Heart right ventricle (tissue), 16 donors: Measurements from ENCODE around the gene SELENON. TPM values are rescaled to one million over a fixed set of nuclear protein-coding genes. Genes with fewer than 3 reads are reported as not detected.
"Not testable (repeated sequence)": the region's sequence is repeated elsewhere in the genome, so short reads cannot be mapped to it uniquely, and the experiment has no call there.

Source experiments
- ATAC-seq, 8 donors: fragments of 200-7000 bp; cut with Tn5 transposase; one replicate each; pipeline ENCODE4 v1.9.1; 2020; ENCODE audit warnings: mild to moderate bottlenecking in 8 of 8, moderate library complexity in 8 of 8, moderate number of reproducible peaks in 1 of 8
- DNase-seq, 2 donors: peaks; one replicate each; pipeline ENCODE4 v3.0.0-alpha.2; 2020
- H3K27ac ChIP-seq, 10 donors: fragments of 200-600 bp; sonication (generic) in 2 of 10; one replicate each; pipeline versions ENCODE4 v1.5.0 to v1.8.0; 2020 to 2022; ENCODE audit warnings: mild to moderate bottlenecking in 3 of 10
- H3K27me3 ChIP-seq, 7 donors: fragments of 200-600 bp; one replicate each; pipeline ENCODE4 v1.8.0; 2021 to 2022; ENCODE audit warnings: mild to moderate bottlenecking in 2 of 7
- H3K36me3 ChIP-seq, 9 donors: fragments of 200-600 bp; sonication (generic) in 1 of 9; one replicate each; pipeline versions ENCODE4 v1.5.0 to v1.8.0; 2020 to 2022; ENCODE audit warnings: mild to moderate bottlenecking in 2 of 9
- H3K4me1 ChIP-seq, 9 donors: fragments of 200-600 bp; sonication (generic) in 1 of 9; one replicate each; pipeline versions ENCODE4 v1.5.0 to v1.8.0; 2020 to 2022; ENCODE audit warnings: mild to moderate bottlenecking in 4 of 9
- H3K4me3 ChIP-seq, 10 donors: fragments of 200-600 bp; sonication (generic) in 2 of 10; one replicate each; pipeline versions ENCODE4 v1.5.0 to v1.8.0; 2020 to 2022; ENCODE audit warnings: mild to moderate bottlenecking in 7 of 10, moderate library complexity in 2 of 10
- H3K9me3 ChIP-seq, 11 donors: fragments of 200-600 bp in 10 of 11; sonication (generic) in 2 of 11; one replicate each; pipeline versions ENCODE4 v1.5.0 to v1.8.0; 2013 to 2022; ENCODE audit warnings: mild to moderate bottlenecking in 2 of 11, control low read depth in 1 of 11, moderate library complexity in 1 of 11
- CTCF ChIP-seq, 9 donors: fragments of 200-600 bp; sonication (generic) in 2 of 9; IDR thresholded peaks; one replicate each; pipeline versions ENCODE4 v1.5.0 to v1.8.0; 2021 to 2022; ENCODE audit warnings: antibody characterized with exemption in 9 of 9, mild to moderate bottlenecking in 5 of 9, moderate library complexity in 1 of 9
- WGBS, 2 donors: extraction: QIAGEN DNeasy Blood & Tissue Kit; methylation state at CpG; one replicate each; pipeline ENCODE4 v1.1.7; 2013; ENCODE audit warnings: inconsistent platforms in 1 of 2; 5-methylcytosine and 5-hydroxymethylcytosine counted together
- intact Hi-C, 10 donors: fragments of 100-400 bp; cut with DNase I; formaldehyde crosslinking; loops; one replicate each; pipeline versions ENCODE4 v1.11.1 to v1.14.2; 2022
- polyA plus RNA-seq, 2 donors: library from polyadenylated mRNA; stranded (reverse); fragments of 200-250 nt; gene quantifications; one replicate each; pipeline ENCODE4 v1.2.3, GENCODE V29; 2013
- total RNA-seq, 10 donors: library from RNA; stranded (reverse); fragmentation: NEBNext Ultra II Directional in 3 of 10; extraction: Animal tissue kit (Norgen Biotek cat#: 25700) in 3 of 10; gene quantifications; one replicate each; pipeline versions ENCODE4 v1.2.1 to v1.2.4, GENCODE V29; 2021 to 2023
- donor health status: Arrhythmogenic right ventricular cardiomyopathy.
- donor health status: ischemic (EF 13 %, LVEDD 7.1; RV severe dilation, severe dysfunction).
- donor health status: healthy with polysubstance abuse.
- donor health status: DM: no; HTN: yes; CAD: no.
- donor health status: DM: no; HTN: no; CAD: no.
- donor health status: ischemic (EF 25% LVEDD 6.9; RV normal size, moderate dysfunction).
- donor health status: ischemic (EF 25% LVEDD 5.7; RV mildly dilated, moderate dysfunction).
- donor health status: healthy.
- donor health status: DM: yes; HTN: yes; CAD: no.
- donor health status: Ischemic cardiomyopathy.
- donor health status: ischemic (EF 35%, LVEDD 5.7; RV mildly dilated, moderate dysfunction).
- donor health status: nonischemic (EF 11% LVEDD 7.7; RV severe dilation, severe dysfunction).
- donor health status: DM: yes; HTN: yes; CAD: no.
- donor health status: PGD.
- donor health status: ischemic (EF 29% LVEDD 5.4; RV normal size, mild dysfunction).
- donor health status: nonischemic (EF 23%, LVEDD 6.1; RV moderate dilation, normal function).

SELENON gene
- total and polyA plus RNA-seq, 12 donors = 32.5 to 75.1 (median 44.5) TPM

- no peak overlapping the region for H3K4me3 ChIP-seq
- intact Hi-C loops = no loop called here
- DNase-seq = no peak
Measured at GRCh38 chr1:25834894-25835293, 34.9 kb downstream of the SELENON start.

GRCh38 chr1:25836695-25837094 is 36.7 kb downstream of the SELENON start:
- H3K27me3 ChIP-seq = no peaks in the 10 kb centered on the region
- peaks cover 0 to 40% (median 22%) of the 10 kb centered on the region in 9 donors for H3K36me3 ChIP-seq
- 55 to 70% methylated on average over 3 of the region's 3 CpGs for WGBS, 2 donors
- no peak for ATAC-seq
- H3K4me1 ChIP-seq = peaks cover 0 to 13% (median 8%) of the 10 kb centered on the region in 9 donors
- no peaks in the 10 kb centered on the region for H3K9me3 ChIP-seq
- H3K4me3 ChIP-seq = no peak overlapping the region
- DNase-seq = no peak
- no peak overlapping the region for H3K27ac ChIP-seq
- intact Hi-C loops = no loop called here
- no peak for TF ChIP-seq CTCF (IDR thresholded peaks at IDR 0.05)

More at GRCh38 chr1:25834894-25835293, 34.9 kb downstream of the SELENON start:
- Histone ChIP-seq H3K9me3 (no peaks in the 10 kb centered on the region), H3K27ac (no peak overlapping the region), H3K36me3 (peaks cover 0 to 58% (median 40%) of the 10 kb centered on the region in 9 donors), H3K4me1 (peaks cover 0 to 16% (median 8%) of the 10 kb centered on the region in 9 donors), H3K27me3 (no peaks in the 10 kb centered on the region)
- TF ChIP-seq CTCF (IDR thresholded peaks at IDR 0.05) = no peak
- ATAC-seq = no peak
- WGBS, 2 donors = 63 to 68% methylated on average over 3 of the region's 3 CpGs

GRCh38 chr1:25837262-25837875 is 37.4 kb downstream of the SELENON start:
- 80 to 94% methylated on average over 1 of the region's 1 CpG for WGBS, 2 donors
- intact Hi-C loops = no loop called here
- H3K4me3 ChIP-seq = no peak overlapping the region

GRCh38 chr1:25839808-25840207 is 39.8 kb downstream of the SELENON start:
- intact Hi-C loops, ATAC-seq, H3K36me3 ChIP-seq, DNase-seq, H3K9me3 ChIP-seq, H3K27me3 ChIP-seq, H3K27ac ChIP-seq, H3K4me3 ChIP-seq: not testable (repeated sequence)
- WGBS, 2 donors = 97 to 98% methylated on average over 4 of the region's 4 CpGs
- peaks cover 0 to 23% (median 12%) of the 10 kb centered on the region in 9 donors for H3K4me1 ChIP-seq

More at GRCh38 chr1:25837262-25837875, 37.4 kb downstream of the SELENON start:
- H3K9me3 ChIP-seq = no peaks in the 10 kb centered on the region
- H3K36me3 ChIP-seq = peaks cover 0 to 34% (median 15%) of the 10 kb centered on the region in 9 donors
- ATAC-seq (no peak), DNase-seq (no peak)
- TF ChIP-seq CTCF (IDR thresholded peaks at IDR 0.05) = peak in 5 of 9 donors; percentile 19 to 33 (median 25)
- H3K27me3 ChIP-seq = no peaks in the 10 kb centered on the region
- H3K27ac ChIP-seq = no peak overlapping the region
- peaks cover 0 to 16% (median 10%) of the 10 kb centered on the region in 9 donors for H3K4me1 ChIP-seq

- ATAC-seq = no peak
- peaks cover 0 to 9% (median 0%) of the 10 kb centered on the region in 9 donors for H3K4me1 ChIP-seq
- no peaks in the 10 kb centered on the region for H3K27me3 ChIP-seq
- H3K36me3 ChIP-seq = no peaks in the 10 kb centered on the region
- H3K27ac ChIP-seq = no peak overlapping the region
- H3K9me3 ChIP-seq = no peaks in the 10 kb centered on the region
- 91 to 94% methylated on average over 3 of the region's 3 CpGs for WGBS, 2 donors
- no peak for TF ChIP-seq CTCF (IDR thresholded peaks at IDR 0.05)
- H3K4me3 ChIP-seq = no peak overlapping the region
- no peak for DNase-seq
- intact Hi-C loops = no loop called here
Measured at GRCh38 chr1:25843483-25843882, 43.5 kb downstream of the SELENON start.
